Right hindlimb (tissue), 1 donor: ENCODE measurements around the gene OSBPL9.

Source experiments
- DNase-seq: peaks from one replicate; pipeline ENCODE4 v3.0.0-alpha.2; 2018

OSBPL9 gene

DNA sequence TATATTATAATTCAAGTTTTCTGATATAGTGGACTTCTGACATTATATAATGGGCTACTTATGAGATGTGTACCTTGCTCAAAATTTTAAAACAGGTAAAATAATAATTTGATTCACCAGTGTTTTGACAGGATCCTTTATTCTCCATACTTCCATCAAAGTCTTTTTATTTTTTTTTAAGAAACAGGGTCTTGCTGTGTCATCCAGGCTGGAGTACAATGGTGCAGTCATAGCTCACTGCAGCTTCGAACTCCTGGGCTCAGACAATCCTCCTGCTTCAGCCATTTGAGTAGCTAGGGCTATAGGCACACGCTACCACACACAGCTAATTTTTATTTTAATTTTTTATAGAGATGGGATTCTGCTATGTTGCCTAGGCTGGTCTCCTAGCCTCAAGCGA, 132.3 kb downstream of the OSBPL9 start:
- DNase-seq, result no peak

- DNase-seq, result no peak
These were observed 133.3 kb downstream of the OSBPL9 start for GRCh38 chr1:51750218-51750617.

DNA sequence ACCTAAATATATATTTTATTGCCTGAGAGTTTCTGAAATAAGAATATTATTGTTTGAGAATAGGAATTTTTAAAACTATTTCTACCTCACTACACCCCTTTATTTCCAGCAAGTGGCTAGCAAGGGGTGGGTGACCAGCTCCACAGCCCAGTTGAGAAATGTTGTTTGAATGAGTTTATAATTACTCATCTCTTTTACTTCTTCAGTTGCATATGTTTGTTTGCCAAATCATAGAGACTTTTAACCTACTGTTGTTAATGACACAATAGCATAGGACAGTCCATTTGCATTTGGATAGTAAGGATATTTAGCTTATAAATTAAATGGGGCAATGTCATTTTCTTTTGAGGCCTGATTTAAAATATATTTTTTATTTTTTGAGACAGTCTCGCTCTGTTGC, 133.8 kb downstream of the OSBPL9 start:
- no peak for DNase-seq

DNA sequence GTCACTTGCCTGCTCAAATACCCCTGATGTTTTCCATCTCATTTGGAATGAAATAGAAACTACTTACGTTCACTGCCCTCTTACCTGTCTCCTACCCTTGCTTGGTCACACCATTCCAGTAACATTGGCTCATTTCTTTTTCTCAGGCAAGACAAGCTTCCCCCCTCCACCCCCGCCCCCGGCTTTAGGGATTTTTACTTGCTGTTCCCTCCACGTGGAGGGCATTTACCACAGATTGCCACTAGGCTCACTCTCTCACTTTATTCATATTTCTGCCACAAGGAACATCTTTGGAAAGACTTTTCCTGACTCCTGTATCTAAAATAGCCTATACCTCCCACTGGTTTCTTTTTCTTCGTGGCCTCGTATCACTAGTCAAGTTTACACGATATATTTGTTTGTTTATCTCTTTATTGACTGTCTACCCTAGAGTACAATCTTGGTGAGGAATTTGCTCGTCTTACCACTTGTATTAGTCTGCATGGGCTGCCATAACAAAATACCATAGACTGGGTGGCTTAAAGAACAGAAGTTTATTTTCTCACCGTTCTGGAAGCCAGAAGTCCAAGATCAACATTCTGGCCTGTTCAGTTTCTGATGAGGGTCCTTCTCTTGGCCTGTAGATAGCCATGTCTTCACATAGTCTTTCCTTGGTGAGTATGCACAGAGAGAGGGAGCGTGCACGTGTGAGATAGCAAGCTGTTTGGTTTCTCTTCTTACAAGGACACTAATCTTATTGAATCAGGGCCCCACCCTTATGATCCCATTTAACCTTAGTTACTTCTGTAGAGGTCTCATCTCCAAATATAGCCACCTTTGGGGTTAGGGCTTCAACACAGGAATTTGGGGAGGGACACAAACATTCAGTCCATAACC, 135.4 kb downstream of the OSBPL9 start:
- DNase-seq, result no peak

DNA sequence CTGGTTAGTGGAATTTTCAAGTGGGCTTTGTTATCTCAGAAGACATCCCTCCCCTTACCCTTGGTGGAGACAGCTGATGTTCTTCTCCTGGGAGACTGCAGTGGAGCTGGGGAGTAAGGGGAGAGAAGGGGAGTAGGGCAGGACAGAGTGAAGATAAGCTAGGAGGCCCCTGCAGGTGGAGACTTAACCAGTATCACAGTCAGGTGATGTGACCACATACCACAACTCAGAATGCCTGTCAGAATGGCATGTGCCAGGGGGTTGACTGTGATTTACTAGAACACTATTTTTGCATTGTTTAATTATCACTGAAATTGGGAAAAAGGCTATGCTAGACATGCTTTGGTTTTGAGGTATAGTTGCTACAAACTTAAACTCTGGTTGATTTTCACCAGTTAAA, 137.1 kb downstream of the OSBPL9 start:
- no peak for DNase-seq

DNA sequence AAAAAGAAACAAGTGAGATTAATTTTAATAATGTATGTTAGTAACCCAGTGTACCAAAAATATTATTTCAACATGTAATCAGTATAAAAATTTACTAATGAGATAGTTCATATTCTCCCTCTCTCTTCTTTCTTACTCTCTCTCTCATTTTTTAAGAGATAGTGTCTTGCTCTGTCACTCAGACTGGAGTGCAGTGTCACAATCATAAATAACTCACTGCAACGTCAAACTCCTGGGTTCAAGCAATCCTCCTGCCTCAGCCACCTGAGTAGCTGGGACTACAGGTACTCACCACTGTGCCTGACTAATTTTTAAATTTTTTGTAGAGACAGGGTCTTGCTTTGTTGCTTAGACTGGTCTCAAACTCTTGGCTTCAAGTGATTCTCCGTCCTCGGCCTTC, 137.8 kb downstream of the OSBPL9 start:
- DNase-seq, result no peak

GRCh38 chr1:51755437-51755836, 138.5 kb downstream of the OSBPL9 start:
- DNase-seq, result no peak

GRCh38 chr1:51756290-51756689, 139.4 kb downstream of the OSBPL9 start:
- DNase-seq, result no peak

- DNase-seq, result no peak
These were observed 141.4 kb downstream of the OSBPL9 start for GRCh38 chr1:51758310-51758709.

GRCh38 chr1:51760872-51761271, 144.0 kb downstream of the OSBPL9 start:
- DNase-seq, result no peak

DNA sequence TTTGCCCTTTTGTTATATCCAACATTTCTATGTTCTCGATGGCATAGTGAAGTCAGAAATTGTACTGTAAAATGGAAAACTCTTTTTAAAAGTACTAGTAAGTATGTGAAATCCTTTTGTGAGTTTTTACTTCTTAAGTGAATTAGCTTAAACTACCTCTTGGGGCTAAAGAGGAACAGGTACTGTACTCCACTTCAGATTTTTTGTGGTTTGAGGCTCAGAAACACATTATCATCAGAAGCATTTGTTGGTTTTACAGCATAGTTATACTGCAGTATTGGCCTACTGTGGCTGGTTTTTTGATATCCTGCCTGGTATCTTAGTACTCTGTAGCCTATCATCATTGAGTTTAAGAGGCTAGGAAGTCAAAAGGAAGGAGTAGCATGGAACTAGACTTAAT, 144.5 kb downstream of the OSBPL9 start:
- no peak for DNase-seq

DNA sequence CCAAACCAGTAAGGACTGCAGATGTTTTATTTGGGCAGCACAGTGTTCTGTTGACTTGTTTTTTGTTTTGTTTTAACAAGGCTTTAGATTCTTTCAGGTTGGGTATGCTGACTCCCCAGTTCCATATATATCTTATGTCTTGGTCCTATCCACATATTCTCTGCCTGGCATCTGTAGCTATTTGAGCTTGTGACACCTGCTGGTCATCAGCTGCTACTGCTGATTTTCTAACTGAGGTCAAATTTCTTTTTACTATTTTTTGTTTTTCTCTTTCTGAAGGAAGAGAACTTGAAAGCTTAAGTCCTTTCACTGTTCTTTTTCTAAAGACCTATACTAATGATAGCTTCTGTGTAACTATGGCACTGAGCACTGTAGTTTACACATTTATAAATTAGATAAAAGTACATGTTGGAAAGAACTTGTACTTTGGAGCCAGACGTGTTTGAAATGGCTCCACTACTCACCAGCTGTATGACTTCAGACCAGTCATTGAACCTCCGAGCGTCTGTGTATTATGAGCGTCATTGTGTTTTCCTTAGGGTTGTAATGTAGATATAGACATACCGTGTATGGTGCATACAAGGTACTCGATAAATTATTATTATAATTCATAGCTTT, 152.2 kb downstream of the OSBPL9 start:
- peak; percentile 40 for DNase-seq

DNA sequence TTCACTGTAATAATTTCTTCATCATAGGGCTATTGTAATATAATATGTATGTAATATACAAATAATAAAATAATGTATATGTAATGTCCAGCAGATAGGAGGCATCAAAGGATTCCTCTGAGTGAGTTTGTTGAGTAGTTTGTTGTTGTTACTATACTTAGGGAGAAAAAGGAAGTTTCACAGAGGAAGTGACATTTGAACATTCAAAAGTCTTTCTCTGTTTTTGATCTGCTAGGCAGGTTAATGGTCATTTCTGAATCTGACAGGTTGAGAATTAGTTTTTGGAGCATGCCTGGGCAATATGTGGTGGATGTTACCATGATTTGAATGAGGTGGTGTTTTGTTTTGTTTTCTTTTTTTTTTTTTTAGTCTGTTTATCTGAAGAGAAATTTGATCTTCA, 159.5 kb downstream of the OSBPL9 start:
- no peak for DNase-seq

DNA sequence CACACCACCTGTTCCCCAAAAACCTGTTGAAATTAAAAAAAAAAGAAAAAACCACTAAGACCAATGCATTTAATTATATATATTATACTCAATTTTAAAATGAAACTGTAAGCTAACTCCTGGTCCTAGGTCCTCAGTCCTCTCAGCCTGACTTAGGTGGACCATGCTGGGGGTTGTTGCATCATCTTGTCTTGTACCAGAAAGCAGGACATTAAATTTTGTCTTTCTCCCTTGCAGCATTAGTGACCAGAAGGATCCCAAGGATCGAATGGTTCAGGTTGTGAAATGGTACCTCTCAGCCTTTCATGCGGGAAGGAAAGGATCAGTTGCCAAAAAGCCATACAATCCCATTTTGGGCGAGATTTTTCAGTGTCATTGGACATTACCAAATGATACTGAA, 164.0 kb downstream of the OSBPL9 start:
- no peak for DNase-seq

DNA sequence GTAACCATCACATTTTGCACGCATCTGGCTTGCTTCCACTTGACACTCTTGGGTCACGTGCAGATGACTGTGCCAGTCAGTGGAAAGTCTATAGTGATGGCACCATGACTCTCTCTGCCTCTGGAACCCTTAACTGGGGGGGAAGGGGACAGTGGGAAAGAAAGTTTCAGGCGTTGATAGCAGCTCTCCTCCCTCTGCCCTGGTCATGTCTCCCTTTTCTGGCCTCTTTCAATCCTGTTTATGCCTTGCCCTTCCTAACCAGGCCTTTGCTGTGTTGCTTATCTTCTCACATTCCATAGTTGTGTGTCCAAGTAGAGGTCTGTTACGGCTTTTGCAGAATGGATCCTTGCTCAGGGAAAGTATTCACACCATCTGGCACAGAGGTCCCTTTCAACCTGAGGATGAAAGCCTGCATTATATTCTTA, 168.1 kb downstream of the OSBPL9 start:
- no peak for DNase-seq

DNA sequence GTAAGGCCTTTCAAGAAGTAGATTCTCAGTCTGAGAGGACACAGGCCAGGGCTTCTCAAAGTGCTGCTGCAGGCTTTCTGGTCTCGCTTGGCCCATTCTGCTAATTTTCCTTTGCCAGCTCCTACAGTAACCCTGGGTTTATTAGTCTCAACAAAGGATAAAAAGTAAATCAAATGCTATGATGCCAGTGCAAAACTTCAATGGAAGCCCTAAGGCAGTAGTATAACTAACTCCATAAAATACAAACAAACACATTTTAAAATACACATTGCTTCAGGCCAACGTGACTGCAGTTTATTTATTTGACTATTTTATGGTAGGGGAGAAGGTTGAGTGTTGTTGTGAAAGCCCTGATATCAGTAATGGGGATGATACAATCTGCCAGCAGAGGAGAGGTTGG, 172.0 kb downstream of the OSBPL9 start:
- no peak for DNase-seq

DNA sequence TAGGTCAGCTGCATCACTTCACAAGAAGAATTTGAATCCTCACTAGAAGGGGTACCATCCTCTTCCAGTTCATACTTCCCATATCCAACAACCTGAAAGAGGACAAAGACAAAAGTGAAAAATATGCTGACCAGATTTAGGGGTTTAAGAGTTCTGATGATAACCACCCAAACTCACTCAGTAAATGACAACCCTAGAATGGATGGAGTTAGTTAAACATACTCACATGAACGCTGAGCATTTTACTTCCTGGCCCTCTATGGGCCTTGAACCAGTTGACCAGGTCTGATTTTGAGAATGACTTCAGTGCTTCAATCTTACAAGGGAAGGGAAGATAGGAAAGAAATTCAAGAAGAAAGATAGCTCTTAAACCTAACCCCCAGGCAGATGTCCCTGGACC, 172.4 kb downstream of the OSBPL9 start:
- DNase-seq, result no peak

- no peak for DNase-seq
These were observed 173.5 kb downstream of the OSBPL9 start for GRCh38 chr1:51790385-51790784.

DNA sequence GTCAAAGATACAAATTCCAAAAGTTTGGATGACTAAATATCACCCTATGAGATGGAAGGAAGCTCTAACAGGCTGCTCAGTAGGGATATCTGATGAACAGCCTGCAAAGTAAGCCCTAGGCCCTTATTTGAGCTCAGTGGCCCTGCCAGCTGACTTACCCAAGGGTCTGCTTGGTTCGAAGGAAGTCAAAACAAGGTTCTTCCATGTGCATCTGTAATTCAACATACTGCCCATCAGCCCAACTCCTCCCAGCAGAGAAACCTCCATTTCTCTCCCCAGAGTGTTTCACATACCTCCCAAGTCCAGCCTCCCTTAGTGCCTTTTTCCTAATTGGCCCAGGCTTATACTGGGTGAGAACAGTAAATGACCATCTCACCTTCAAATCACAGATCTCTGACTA, 175.0 kb downstream of the OSBPL9 start:
- DNase-seq, result no peak

DNA sequence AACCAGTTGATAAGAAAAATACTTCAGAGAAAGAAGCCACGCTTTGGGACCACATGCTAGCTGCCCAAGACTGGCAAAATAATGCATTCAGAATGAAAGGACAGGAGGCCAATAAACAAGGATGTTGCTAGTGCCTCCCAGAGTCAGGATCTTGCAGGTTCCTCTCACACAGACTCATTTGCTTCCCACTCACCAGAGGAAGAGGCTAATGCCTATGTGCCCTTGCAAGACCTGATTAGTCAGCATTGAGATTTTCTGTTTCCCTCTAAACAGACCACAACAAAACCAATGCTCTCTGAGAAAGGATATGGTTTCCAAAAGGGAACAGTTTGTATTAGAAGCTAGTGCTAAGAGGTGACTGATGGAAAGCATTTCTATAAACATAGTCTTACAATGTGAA, 176.0 kb downstream of the OSBPL9 start:
- DNase-seq, result no peak

- no peak for DNase-seq
These were observed 177.4 kb downstream of the OSBPL9 start for GRCh38 chr1:51794260-51794659.

- DNase-seq, result no peak
These were observed 178.0 kb downstream of the OSBPL9 start for GRCh38 chr1:51794868-51795267.

GRCh38 chr1:51799372-51799771, 182.5 kb downstream of the OSBPL9 start:
- DNase-seq, result no peak

- DNase-seq, result no peak
These were observed 197.6 kb downstream of the OSBPL9 start for GRCh38 chr1:51814513-51814912.

- no peak for DNase-seq
These were observed 201.6 kb downstream of the OSBPL9 start for GRCh38 chr1:51818487-51818886.
